ENCODE results near the gene FBXW7. TPM values are rescaled to one million over a fixed set of nuclear protein-coding genes. Genes with fewer than 3 reads are reported as not detected.

The FBXW7 gene
- total and polyA plus RNA-seq, 2 of the 13 experiments (the other 11 are each of a cell fraction or from before 2014, with no cell fraction given): 5.0 to 40.9 TPM

GRCh38 chr4:152535360-152535902 lies 461 bp downstream of the FBXW7 start:
- Histone ChIP-seq H3K27ac (ENCODE audit: extremely low read length, insufficient read depth, low read length) (peak overlapping the region; percentile 97), H3K4me1 (ENCODE audit: insufficient read depth, low read length) (peaks cover 52% of the 10 kb centered on the region), H3K36me3 (replicated peaks in 1 of 2; ENCODE audit: control insufficient read depth in 1 of 2, insufficient read depth in 2 of 2, low read length in 2 of 2) (peaks cover 0 to 6% of the 10 kb centered on the region in 2 experiments; a peak in 1 of 5 replicates), H3K4me3 (replicated peaks in 1 of 3; ENCODE audit: insufficient read depth in 1 of 3, low read depth in 2 of 3, low read length in 3 of 3) (peak overlapping the region; percentile 82 to 94 (median 91)), H3K9ac (ENCODE audit: insufficient read depth, low read depth, low read length) (peak overlapping the region; percentile 93), H4K20me1 (ENCODE audit: insufficient read depth, low read length) (peaks cover 9% of the 10 kb centered on the region; the same call in 1 of the 2 replicates), H3K79me2 (ENCODE audit: insufficient read depth, low read length) (peaks cover 65% of the 10 kb centered on the region), H3K9me3 (ENCODE audit: low read length) (no peaks in the 10 kb centered on the region), H3K4me2 (ENCODE audit: low read depth, low read length) (peak overlapping the region; percentile 48), H3K27me3 (ENCODE audit: control insufficient read depth in 1 of 2, insufficient read depth in 2 of 2, low read length in 2 of 2) (no peaks in the 10 kb centered on the region; a peak in 2 of 5 replicates), H2AFZ (ENCODE audit: low read length) (no peak overlapping the region)
- ChIA-PET POLR2A (interaction anchor here (1.7 kb wide), 1 partner anchor 49 kb away, joined by 12 read pairs; no protein-coding TSS in a partner anchor), CTCF (ENCODE audit: low intra/inter-chr PET ratio, low total read pairs) (no interaction called here)
- intact Hi-C loops (cut with micrococcal nuclease; ENCODE audit: unreplicated experiment) (loop anchor here (5.0 to 10.0 kb wide), 2 partner anchors 33 to 51 kb away; no protein-coding TSS in a partner anchor), in situ Hi-C loops (cut with HindIII; ENCODE audit: extremely low pct_ligation_motif_present, low pct_unique_long_range_greater_than_20kb) (no loop called here)
- WGBS (ENCODE audit: low lambda C conversion rate): under 1% methylated on average over 26 of the region's 60 CpGs
- no TSS peak for BruUV-seq (replicated peaks)
- peak; percentile 34 for ATAC-seq
- FAIRE-seq: no peak
- no peak for DNase-seq (ENCODE audit: low spot score)
- TF ChIP-seq MYC (CRISPR knock-in tag; IDR thresholded peaks at IDR 0.05; ENCODE audit: borderline replicate concordance) (no peak), HNRNPK (IDR thresholded peaks at IDR 0.05; ENCODE audit: low read depth, low read length, poor library complexity, severe bottlenecking) (peak; percentile 54), EZH2 (conservative IDR thresholded peaks at IDR 0.05; ENCODE audit: low read depth, low read length) (no peak), MED8 (CRISPR knock-in tag; IDR thresholded peaks at IDR 0.05; ENCODE audit: insufficient replicate concordance) (peak; percentile 9), CREM (IDR thresholded peaks at IDR 0.05) (no peak), CREM (CRISPR knock-in tag; IDR thresholded peaks at IDR 0.05) (no peak), RORA (CRISPR knock-in tag; IDR thresholded peaks at IDR 0.05) (no peak), ZNF749 (CRISPR knock-in tag; IDR thresholded peaks at IDR 0.05; ENCODE audit: borderline replicate concordance) (0 out of 2 replicates have a peak, but pooled peaks have one; percentile 23), ZSCAN9 (CRISPR knock-in tag; IDR thresholded peaks at IDR 0.05; ENCODE audit: borderline replicate concordance) (no peak), ZNF850 (CRISPR knock-in tag; conservative IDR thresholded peaks at IDR 0.05) (0 out of 2 replicates have a peak, but pooled peaks have one; percentile 23), ZNF281 (CRISPR knock-in tag; IDR thresholded peaks at IDR 0.05; ENCODE audit: borderline replicate concordance) (no peak), SAFB2 (CRISPR knock-in tag; IDR thresholded peaks at IDR 0.05; ENCODE audit: borderline replicate concordance, low read depth) (no peak), CBX2 (IDR thresholded peaks at IDR 0.05; ENCODE audit: low read depth, low read length) (no peak), CBX2 (CRISPR knock-in tag; IDR thresholded peaks at IDR 0.05; ENCODE audit: low read depth) (no peak), NFYC (CRISPR knock-in tag; IDR thresholded peaks at IDR 0.05) (no peak), GZF1 (CRISPR knock-in tag; IDR thresholded peaks at IDR 0.05) (no peak), KDM2A (CRISPR knock-in tag; IDR thresholded peaks at IDR 0.05; ENCODE audit: borderline replicate concordance, low read depth) (no peak), CAMTA2 (CRISPR knock-in tag; IDR thresholded peaks at IDR 0.05; ENCODE audit: borderline replicate concordance) (peak; percentile 48; the same call in 1 of the 2 replicates), SRF (IDR thresholded peaks at IDR 0.05; ENCODE audit: low read depth, low read length) (no peak), TAF15 (IDR thresholded peaks at IDR 0.05; ENCODE audit: low read depth, low read length, poor library complexity, severe bottlenecking) (peak; percentile 3), ZNF501 (CRISPR knock-in tag; IDR thresholded peaks at IDR 0.05) (no peak)
- TF ChIP-seq, protein P1, sequence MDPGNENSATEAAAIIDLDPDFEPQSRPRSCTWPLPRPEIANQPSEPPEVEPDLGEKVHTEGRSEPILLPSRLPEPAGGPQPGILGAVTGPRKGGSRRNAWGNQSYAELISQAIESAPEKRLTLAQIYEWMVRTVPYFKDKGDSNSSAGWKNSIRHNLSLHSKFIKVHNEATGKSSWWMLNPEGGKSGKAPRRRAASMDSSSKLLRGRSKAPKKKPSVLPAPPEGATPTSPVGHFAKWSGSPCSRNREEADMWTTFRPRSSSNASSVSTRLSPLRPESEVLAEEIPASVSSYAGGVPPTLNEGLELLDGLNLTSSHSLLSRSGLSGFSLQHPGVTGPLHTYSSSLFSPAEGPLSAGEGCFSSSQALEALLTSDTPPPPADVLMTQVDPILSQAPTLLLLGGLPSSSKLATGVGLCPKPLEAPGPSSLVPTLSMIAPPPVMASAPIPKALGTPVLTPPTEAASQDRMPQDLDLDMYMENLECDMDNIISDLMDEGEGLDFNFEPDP (CRISPR knock-in tag; conservative IDR thresholded peaks at IDR 0.05): 0 out of 2 replicates have a peak, but pooled peaks have one; percentile 36

Data from HepG2 (cell line).